DMS153 treated with DMSO at 0.1 percent for 48 hours (cell line): ENCODE data around the gene SPATS1.
"Not testable (repeated sequence)": the region's sequence is repeated elsewhere in the genome, so short reads cannot be mapped to it uniquely, and the experiment has no call there.

Source experiments
- DNase-seq: peaks from one replicate; lab custom pipeline; 2025; ENCODE audit not compliant: unreplicated experiment; lab: John Stamatoyannopoulos, UW

The SPATS1 gene

DNA sequence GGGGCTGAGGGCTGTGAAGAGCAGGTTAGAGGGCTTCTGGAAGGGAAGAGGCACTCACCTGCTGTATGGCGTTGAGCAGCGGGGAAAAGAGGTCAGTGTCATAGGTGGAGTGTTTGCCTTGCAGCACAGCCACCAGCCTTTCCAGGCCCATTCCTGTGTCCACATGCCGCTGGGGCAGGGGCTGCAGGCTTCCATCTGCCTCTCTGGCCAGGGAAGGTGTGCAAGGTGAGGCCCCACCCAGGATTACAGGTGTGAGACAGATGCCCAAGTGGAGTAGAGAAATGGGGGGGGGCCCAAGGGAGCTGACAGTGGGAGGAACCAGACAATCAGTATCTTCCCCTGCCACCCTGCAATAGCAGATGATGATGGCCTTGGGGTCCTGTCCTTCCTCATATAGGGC, 32.2 kb upstream of the SPATS1 start:
- no peak for DNase-seq

DNA sequence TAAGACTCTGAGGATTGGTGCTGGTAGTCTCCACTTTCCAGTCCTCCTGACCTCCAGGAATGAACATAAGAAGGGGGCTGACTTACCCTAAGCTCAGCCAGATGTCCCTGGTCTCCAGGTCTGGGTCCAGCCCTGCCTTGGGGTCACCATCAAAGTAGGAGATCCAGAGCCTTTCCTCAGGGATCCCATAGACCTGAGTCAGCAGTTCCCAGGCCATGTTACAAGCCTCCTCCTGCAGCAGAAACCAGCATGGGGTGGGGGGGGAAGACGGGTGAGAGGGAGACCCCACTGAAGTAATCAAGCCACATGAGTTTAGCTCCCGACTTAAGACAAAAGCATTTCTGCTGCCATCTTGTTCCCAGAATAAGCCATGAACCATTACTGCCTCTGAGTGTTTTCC, 31.1 kb upstream of the SPATS1 start:
- no peak for DNase-seq

DNA sequence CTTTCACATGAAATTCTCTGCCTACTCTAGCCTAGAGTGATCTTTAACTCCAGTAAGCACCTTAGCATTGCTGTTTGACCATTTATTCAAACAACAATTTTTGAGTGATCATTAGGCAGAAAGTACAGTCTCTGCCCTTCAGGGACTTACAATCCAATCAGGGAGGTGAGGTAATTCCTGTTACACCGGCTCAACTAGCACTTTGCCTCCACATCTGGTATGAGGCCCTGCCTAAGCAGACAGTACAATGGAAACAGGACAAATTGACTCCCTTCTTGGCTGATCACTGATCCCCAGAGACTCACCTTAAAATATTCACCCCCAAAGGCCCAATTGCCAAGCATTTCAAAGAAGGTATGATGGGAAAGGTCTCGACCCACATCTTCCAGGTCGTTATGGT, 30.7 kb upstream of the SPATS1 start:
- no peak for DNase-seq

DNA sequence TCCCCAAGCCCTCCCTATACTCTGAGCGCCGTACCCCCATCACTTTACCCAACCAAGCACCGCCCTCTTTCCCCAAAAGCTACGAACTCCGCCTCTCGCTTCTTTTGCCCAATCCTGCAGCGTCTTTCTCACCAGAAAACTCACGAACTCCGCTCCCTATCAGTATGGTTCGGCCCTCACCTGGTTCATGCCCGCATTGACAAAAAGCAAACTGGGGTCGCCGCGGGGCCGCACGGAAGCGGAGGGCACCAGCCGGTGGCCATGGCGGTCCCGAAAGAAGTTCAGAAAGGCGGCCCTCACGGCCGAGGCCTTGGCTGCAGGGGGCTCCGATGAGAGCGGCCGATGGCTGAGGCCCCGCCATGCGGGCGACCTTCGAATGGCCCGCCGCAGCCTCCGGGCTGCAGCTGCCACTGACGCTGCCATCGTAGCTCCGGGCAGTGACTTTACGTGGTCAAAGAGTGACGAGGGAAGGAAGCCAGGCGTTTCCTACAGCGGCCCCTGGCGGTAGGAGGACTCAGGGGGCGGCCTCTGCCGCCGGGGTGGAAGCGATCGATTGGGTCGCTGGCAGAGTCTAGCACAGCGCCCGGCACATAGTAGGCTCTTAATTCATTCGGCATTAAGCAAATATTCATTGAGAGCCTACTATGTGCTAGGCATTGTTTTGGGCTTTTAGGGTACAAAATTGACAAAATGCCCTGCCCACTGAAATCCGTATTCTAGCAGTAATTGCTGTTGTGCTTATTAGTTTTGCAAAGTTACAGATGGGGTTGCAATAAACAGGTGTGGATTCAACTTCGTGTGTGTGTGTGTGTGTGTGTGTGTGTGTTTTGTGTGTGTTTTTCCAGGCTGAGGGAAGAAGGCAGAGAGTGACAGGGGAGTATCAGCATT, 29.3 kb upstream of the SPATS1 start, which contains the start of gene AARS2:
Gene AARS2 (minus strand): TSS at position 447 of the 888 bp plus-strand sequence. CDS start 24 bp downstream, at position 423.
- peak; percentile 79 for DNase-seq

DNA sequence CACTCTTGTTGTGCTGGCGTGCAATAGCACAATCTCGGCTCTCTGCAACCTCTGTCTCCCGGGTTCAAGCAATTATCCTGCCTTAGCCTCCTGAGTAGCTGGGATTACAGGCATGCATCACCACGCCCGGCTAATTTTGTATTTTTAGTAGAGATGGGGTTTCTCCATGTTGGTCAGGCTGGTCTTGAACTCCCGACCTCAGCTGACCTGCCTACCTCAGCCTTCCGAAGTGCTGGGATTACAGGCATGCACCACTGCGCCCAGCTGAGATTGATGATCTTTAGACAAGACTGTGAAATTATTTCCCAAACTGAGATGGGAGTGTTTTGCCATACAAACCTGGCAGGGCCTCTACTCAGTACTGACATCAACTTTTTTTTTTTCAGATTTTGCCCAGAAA, 27.8 kb upstream of the SPATS1 start:
- DNase-seq, result not testable (repeated sequence)

DNA sequence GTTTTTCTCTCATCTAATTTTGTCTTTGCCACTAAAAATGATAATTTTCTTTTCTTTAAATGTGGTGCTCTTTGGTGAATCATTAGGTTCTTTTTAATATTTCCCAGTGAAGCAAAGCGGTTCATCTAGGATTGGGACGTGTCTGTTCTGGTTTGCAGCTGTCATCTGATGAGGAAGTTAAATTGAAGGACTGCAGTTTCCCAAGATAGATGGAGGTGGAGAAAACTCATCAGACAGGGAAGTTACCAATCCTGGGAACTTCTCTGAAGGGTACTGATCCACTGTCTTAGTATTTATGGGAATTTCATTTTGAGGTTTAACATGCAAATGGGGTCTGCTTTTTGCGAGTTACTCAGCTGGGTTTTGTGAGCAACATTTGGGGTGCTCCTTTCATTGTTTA, 26.9 kb upstream of the SPATS1 start:
- no peak for DNase-seq

DNA sequence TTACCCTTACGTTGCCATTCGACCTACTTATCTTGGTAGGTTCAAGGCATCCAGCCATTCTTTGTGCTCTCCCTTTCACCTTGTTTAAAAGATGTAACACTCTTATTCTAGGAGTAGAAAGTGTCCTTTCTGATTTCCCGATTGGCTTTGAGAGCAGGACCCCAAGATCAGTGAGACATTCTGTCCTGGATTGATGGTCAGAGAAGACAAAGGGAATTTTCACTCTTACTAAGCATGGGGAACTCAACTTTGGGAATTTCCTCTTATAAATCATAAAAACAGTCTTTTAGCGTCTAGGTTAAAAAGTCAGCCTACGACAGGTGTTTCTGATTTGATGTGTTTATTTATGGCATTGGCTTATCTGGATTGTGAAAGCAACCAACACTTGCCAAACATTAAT, 26.5 kb upstream of the SPATS1 start:
- no peak for DNase-seq

DNA sequence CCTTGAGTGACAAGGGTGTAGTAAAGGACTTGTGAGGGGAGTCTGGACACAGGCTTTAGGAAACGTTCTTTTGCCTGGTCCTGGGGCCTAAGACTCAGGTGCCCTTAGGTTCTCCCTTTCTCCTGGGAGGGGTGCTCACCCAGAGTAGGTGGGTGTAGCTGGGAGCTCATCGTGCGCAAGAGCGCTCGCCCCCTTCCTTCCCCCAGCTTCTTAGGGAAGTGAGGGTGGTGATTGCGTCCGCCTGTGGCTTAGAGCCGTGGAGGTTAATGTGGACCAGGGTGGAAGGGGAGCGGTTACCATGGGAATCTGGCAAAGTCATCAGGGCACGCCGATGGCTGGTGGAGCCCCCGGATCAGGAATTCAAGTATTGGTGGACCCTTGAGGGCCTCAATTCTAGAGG, 26.0 kb upstream of the SPATS1 start:
- no peak for DNase-seq

DNA sequence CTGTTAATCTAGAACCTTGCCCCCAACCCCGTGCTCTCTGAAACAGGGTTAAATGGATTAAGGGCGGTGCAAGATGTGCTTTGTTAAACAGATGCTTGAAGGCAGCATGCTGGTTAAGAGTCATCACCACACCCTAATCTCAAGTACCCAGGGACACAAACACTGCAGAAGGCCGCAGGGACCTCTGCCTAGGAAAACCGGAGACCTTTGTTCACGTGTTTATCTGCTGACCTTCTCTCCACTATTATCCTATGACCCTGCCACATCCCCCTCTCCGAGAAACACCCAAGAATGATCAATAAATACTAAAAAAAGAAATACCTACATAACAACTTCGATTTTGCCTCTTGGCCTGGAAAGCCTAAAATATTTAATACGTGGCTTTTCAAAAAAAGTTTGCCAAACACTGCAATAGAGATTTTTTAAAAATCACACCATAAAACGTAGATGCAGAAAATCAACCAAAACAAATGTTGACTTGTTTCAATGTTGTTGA, 25.3 kb upstream of the SPATS1 start:
- DNase-seq, result not testable (repeated sequence)

DNA sequence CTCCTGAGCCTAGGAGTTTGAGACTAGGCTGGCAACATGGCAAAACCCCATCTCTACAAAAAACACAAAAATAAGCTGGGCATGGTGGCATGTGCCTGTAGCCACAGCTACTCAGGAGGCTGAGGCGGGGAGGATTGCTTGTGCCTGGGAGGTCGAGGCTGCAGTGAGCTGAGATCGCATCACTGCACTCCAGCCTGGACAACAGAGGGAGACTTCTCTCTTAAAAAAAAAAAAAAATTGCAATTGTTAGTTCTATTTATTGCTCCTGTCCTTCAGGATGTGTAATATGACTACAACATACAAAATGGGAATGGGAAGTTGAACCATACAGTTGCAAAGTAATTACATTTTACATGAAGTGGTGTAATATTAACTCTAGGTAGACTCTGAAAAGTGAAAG, 21.2 kb upstream of the SPATS1 start:
- DNase-seq, result no peak

DNA sequence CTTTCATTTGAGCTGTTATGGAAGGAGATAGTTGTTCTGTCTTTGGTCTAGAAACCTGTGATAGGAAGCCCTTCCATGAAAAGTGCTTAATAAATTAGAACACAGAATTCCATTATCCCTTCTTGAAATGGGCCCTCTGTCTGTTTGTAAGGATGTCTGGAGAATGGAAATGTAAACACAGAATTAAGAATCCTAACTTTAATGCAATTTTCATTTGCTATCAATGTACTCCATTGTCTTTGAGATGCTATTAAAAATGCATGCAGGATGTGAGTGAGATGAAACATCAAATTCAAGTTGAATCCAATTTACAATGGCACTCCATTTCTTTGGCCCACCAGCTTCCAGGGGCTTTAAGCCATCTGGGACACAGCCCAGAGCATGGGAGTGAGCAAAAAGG, 15.4 kb upstream of the SPATS1 start:
- DNase-seq, result no peak

DNA sequence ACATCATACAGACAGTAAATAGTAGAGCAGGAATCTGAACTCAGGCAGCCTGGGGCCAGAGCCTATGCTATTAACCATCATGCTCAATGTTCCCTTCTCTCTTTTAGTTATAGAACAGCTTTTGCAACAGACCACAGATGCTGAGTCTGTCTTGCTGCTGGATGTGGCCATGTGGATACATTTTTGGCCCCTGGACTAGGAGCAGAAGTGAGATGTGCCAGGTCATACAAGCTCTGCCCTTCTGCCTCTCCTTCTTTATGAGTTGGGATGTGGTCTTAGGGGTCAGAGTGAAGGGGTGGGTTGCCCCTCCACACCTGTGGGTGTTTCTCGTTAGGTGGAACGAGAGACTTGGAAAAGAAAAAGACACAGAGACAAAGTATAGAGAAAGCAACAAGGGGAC, 14.7 kb upstream of the SPATS1 start:
- no peak for DNase-seq

DNA sequence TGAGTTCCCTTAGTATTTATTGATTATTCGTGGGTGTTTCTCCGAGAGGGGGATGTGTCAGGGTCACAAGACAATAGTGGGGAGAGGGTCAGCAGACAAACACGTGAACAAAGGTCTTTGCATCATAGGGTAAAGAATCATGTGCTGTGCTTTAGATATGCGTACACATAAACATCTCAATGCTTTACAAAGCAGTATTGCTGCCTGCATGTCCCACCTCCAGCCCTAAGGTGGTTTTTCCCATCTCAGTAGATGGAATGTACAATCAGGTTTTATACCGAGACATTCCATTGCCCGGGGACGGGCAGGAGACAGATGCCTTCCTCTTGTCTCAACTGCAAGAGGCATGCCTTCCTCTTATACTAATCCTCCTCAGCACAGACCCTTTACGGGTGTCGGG, 14.2 kb upstream of the SPATS1 start:
- not testable (repeated sequence) for DNase-seq

DNA sequence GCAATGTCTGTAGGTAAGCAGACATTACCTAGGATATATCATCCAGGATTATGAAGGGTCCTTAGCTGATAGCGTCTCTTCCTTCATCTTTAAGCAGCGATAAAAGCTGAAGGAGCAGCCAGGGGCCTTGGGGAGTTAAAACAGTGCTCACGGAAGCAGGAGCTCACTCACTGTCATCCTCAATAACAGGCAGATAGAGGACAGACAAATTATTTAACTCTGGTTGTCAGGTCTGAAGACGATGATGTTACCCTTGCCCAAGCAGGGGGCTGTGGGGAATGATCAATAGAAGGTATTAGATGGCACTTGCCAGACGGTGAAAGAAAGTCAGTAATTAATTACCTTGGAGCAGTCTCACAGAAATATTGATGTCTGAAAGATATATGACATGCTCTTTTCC, 12.6 kb upstream of the SPATS1 start:
- no peak for DNase-seq

DNA sequence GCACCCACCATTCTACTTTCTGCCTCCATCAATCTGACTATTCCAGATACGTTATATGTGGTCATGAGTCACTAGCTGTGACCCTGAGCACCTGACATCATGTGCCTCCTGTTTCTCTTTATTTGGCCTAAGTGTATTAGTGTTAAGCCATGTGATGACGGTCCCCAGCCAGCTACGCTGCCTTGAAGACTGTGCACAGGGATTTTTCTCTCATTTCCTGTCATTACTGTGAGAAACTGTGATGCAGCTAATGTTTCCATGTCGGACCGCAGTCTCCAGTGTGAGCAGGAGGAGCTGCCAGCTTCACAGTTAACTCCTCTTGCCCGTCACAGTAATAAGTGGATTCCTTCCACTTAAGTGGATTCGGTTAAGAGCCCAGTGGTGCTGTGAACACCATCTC, 9.9 kb upstream of the SPATS1 start:
- DNase-seq, result no peak

DNA sequence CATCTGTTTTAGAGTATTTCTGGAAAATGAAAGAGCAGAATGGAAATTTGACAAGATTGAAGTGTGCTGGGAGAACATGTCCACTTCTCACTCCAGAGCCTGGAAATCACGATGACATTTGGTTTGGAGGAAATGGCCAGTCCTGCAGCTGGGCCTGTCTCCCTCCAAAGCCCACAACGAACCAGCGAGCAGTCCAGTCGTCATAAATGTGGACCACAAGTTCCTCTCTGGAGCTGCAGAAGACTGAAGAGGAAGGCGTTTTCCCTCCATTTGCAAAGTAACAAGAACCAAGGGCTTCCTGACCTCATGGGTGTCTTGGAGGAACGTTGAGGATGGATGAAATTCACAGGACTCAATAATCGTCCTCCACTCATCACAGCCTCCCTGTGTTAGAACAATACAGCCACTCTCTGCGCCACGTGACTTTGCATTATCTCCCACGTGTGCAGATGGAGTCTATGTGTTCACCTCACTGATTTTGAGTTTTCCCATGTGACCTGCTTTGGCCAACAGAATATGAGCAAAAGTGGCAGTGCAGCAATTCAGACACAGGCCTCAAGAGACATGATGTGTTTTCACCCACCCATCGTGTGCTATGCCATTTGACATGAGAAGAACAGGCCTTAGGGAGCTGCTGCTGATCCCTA, 9.1 kb upstream of the SPATS1 start:
- DNase-seq, result no peak

DNA sequence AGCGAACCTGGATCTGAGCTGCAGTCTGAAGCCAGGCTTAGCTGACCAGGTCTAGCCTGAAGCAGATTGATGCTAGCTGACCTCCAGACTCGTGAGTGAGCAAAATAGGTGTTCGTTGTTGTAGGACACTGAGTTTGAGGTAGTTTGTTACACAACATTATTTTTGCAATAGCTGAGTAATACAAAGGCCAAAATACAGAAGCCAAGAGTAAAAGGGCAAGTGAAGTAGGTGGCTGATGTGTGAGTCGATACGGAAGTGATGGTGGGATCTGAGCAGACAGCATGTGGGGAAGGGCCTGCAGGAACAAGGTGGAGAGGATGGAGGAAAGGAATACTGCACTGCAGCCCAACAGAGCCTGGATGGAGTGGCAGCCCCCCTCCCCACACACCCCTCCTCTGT, 8.5 kb upstream of the SPATS1 start:
- no peak for DNase-seq

DNA sequence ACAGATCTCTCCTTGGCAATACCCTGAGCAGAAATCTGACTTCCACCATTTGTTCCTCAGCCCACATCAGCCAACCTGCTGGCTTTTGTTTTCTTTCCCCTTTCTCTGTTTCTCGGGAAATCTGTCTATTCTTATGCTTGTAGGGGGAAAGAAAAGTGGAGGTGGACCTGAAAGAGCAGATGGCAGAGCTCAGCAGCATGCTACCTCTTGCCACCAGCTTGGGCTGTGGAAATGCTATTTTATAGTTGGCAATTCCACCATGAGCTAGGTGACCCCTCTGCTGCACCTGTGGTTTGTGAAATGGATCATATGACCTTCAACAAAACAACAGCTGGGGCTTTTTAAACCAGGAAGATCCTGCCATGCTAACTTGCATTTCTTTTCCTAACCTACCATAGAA, 6.8 kb upstream of the SPATS1 start:
- DNase-seq, result no peak

DNA sequence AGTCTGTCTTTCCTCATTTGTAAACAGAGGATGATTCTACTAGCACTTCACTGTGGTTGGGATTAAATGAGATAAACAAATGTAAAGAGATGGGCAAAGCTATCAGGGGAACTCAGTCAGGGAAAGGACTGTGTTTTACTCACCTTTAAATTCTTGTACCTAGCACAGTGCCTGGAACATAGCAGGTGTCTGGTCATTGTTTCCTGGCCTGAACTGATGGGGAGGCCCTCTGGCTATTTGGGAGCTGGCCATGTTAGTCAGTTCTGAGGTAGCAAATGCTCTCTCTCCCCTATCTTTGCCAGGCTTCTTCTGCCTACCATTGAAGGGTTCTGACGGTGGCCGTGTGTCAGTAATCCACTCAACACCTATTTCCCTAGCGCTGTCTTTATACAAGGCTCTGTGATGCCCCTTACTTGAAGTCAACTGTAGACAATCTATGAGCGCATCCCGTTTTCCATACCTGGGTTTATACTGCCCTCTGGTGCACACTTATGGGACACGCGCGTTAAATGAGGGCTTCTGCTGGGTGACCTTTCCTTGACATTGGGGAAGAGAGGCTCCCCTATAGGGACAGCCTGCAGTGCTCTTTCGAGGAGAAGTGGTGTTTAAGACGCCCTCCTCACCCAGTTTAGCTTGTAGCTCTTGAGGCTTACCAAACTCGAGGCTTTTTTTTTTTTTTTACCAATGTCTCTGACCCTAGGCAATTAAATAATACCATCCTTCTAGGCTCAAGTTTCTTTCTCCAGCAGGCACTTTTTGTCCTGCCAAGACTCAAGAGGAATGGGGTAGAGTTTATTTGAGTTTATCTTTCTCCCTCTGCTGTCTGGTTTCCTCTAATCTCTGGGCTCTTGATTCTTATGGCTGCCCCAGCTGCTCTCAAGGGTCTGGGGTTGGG, 4.0 kb upstream of the SPATS1 start:
- DNase-seq, result peak; percentile 40

DNA sequence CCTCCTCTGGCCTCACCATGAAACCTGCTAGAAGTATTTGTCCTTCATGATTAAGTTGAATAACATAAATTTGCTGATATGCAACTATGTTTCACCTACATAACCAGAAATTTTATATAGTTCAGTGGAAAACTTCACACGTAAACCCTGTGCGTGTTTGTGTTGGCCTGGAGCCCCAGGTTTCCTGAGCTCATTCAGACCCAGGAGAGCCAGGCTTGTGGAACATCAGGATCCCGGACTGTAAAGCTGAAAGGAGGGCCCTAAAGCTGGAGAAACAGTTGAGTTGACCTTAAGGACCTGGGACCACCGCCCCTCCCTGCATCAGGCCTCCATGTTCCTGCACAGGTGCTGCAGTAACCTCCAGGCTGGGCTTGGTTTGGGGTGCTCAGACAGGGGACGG, 3.1 kb upstream of the SPATS1 start:
- DNase-seq, result no peak
